H1 (cell line): ENCODE measurements around the gene PYY. TPM values are rescaled to one million over a fixed set of nuclear protein-coding genes. Genes with fewer than 3 reads are reported as not detected.

Experiments used
- CEBPB ChIP-seq: IDR thresholded peaks from 2 replicates; pipeline ENCODE4 v1.6.1; 2012; ENCODE audit warnings: low read depth, low read length
- polyA plus RNA-seq, 7 experiments: library from polyadenylated mRNA; depleted of rRNA in 3 of 7; stranded (reverse) in 5 of 7; unstranded in 2 of 7; fragments of >200 nt in 5 of 7; fragments of 200-250 nt in 2 of 7; gene quantifications; 1 replicate in 5 of 7; 2 replicates in 1 of 7; 4 replicates in 1 of 7; pipeline versions ENCODE4 v1.2.1 to v1.2.3, GENCODE V29; 2011 to 2013; ENCODE audit warnings: missing spikeins in 2 of 7, mixed read lengths in 2 of 7
- total RNA-seq: library from RNA; stranded (reverse); fragmentation: NEBNext Ultra II Directional; extraction: Animal tissue kit (Norgen Biotek cat#: 25700); gene quantifications from 2 replicates; pipeline ENCODE4 v1.2.1, GENCODE V29; 2021

The PYY gene
- total and polyA plus RNA-seq, 2 of the 8 experiments (the other 6 are each of a cell fraction or from before 2014, with no cell fraction given) = 0.93 to 3.4 TPM

DNA sequence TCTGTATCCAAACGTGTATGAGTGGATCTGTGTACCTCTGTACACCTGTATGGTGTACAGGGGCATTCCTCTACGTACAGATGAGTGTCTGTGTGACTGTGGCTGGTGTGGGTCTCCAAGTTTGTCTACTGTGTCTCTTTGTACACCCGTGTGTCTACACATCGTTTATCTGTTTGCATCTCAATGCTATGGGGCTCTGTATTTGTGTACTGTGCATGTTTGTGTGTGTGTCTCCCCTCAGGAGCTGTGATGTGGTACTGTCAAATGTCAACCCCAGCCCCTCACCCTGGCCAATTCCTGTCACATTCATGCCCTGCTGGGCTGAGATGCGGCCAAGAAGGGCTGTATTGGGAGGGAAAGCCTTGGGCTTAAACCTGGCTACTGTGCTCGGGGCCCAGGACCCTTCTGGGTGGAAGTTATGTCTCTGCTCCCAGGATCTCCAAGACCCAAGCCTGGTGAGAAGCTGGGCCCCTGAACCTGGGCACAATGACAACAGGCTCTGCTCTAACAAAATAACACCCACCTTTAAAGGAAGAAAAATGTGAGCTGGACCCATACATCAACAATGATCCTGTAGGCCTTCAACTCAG, 47.2 kb upstream of the PYY start (continued):
- no peak for TF ChIP-seq CEBPB
